Measurements from ENCODE around the gene CLSTN1.
A peak's percentile ranks its signal among the peaks of the same experiment; 100 is the strongest.

The CLSTN1 gene

GRCh38 chr1:9723068-9723805, 100.5 kb downstream of the CLSTN1 start:
- peaks cover 0 to 12% (median 10%) of the 10 kb centered on the region in 5 experiments for H3K9me3 ChIP-seq (ENCODE audit: control extremely low read depth in 1 of 5, control insufficient read depth in 4 of 5, insufficient read depth in 2 of 5, low read depth in 1 of 5, low read length in 4 of 5)
- peaks cover 0 to 16% (median 8%) of the 10 kb centered on the region in 4 experiments for H3K4me1 ChIP-seq (ENCODE audit: control extremely low read depth in 1 of 4, control insufficient read depth in 4 of 4, insufficient read depth in 4 of 4, low read length in 3 of 4)
- H3K4me3 ChIP-seq (ENCODE audit: control insufficient read depth in 1 of 7, extremely low read depth in 1 of 7, insufficient read depth in 4 of 7, low read depth in 2 of 7, low read length in 6 of 7): no peak overlapping the region
- CTCF ChIA-PET: interaction anchor here (1.2 to 5.8 kb wide), 5 partner anchors 21 to 108 kb away, joined by 3 to 52 read pairs (median 7); no protein-coding TSS in a partner anchor
- over 99% methylated on average over 13 of the region's 14 CpGs for WGBS (ENCODE audit: insufficient coverage)
- no peak for DNase-seq
- H3K36me3 ChIP-seq (ENCODE audit: control insufficient read depth in 4 of 4, insufficient read depth in 4 of 4, low read length in 3 of 4): peaks cover 15 to 86% (median 67%) of the 10 kb centered on the region in 4 experiments
- no peak overlapping the region for H3K27ac ChIP-seq (ENCODE audit: insufficient read depth in 1 of 2, low read depth in 1 of 2, low read length in 2 of 2, poor library complexity in 1 of 2, severe bottlenecking in 2 of 2)
- POLR2A ChIA-PET: no interaction called here
- no peaks in the 10 kb centered on the region for H3K27me3 ChIP-seq (replicated peaks in 2 of 5; ENCODE audit: control insufficient read depth in 4 of 5, insufficient read depth in 5 of 5, low read length in 4 of 5)

GRCh38 chr1:9722378-9722749, 101.4 kb downstream of the CLSTN1 start:
- WGBS (ENCODE audit: insufficient coverage): 91% methylated on average over 10 of the region's 10 CpGs
- ChIA-PET CTCF (interaction anchor here (1.1 to 5.8 kb wide), 8 partner anchors 8 to 190 kb away, joined by 3 to 52 read pairs (median 5); no protein-coding TSS in a partner anchor), POLR2A (no interaction called here)
- Histone ChIP-seq H3K4me1 (ENCODE audit: control extremely low read depth in 1 of 4, control insufficient read depth in 4 of 4, insufficient read depth in 4 of 4, low read length in 3 of 4) (peaks cover 3 to 24% (median 16%) of the 10 kb centered on the region in 4 experiments), H3K27ac (ENCODE audit: insufficient read depth in 1 of 2, low read depth in 1 of 2, low read length in 2 of 2, poor library complexity in 1 of 2, severe bottlenecking in 2 of 2) (no peak overlapping the region), H3K9me3 (ENCODE audit: control extremely low read depth in 1 of 5, control insufficient read depth in 4 of 5, insufficient read depth in 2 of 5, low read depth in 1 of 5, low read length in 4 of 5) (peaks cover 0 to 12% (median 10%) of the 10 kb centered on the region in 5 experiments), H3K4me3 (ENCODE audit: control insufficient read depth in 1 of 7, extremely low read depth in 1 of 7, insufficient read depth in 4 of 7, low read depth in 2 of 7, low read length in 6 of 7) (no peak overlapping the region), H3K36me3 (ENCODE audit: control insufficient read depth in 4 of 4, insufficient read depth in 4 of 4, low read length in 3 of 4) (peaks cover 15 to 77% (median 62%) of the 10 kb centered on the region in 4 experiments), H3K27me3 (replicated peaks in 2 of 5; ENCODE audit: control insufficient read depth in 4 of 5, insufficient read depth in 5 of 5, low read length in 4 of 5) (no peaks in the 10 kb centered on the region)
- DNase-seq: no peak

GRCh38 chr1:9721606-9722377, 102.0 kb downstream of the CLSTN1 start:
- DNase-seq: peak; percentile 46 to 73 (median 64)
- Histone ChIP-seq H3K36me3 (ENCODE audit: control insufficient read depth in 4 of 4, insufficient read depth in 4 of 4, low read length in 3 of 4) (peaks cover 15 to 72% (median 58%) of the 10 kb centered on the region in 4 experiments), H3K4me1 (ENCODE audit: control extremely low read depth in 1 of 4, control insufficient read depth in 4 of 4, insufficient read depth in 4 of 4, low read length in 3 of 4) (peaks cover 3 to 29% (median 22%) of the 10 kb centered on the region in 4 experiments), H3K9me3 (ENCODE audit: control extremely low read depth in 1 of 5, control insufficient read depth in 4 of 5, insufficient read depth in 2 of 5, low read depth in 1 of 5, low read length in 4 of 5) (peaks cover 0 to 12% (median 10%) of the 10 kb centered on the region in 5 experiments), H3K27ac (ENCODE audit: insufficient read depth in 1 of 2, low read depth in 1 of 2, low read length in 2 of 2, poor library complexity in 1 of 2, severe bottlenecking in 2 of 2) (no peak overlapping the region), H3K27me3 (replicated peaks in 2 of 5; ENCODE audit: control insufficient read depth in 4 of 5, insufficient read depth in 5 of 5, low read length in 4 of 5) (no peaks in the 10 kb centered on the region), H3K4me3 (ENCODE audit: control insufficient read depth in 1 of 7, extremely low read depth in 1 of 7, insufficient read depth in 4 of 7, low read depth in 2 of 7, low read length in 6 of 7) (no peak overlapping the region)
- 88% methylated on average over 27 of the region's 29 CpGs for WGBS (ENCODE audit: insufficient coverage)
- CTCF ChIA-PET: interaction anchor here (0.9 to 5.8 kb wide), 16 partner anchors 9 to 191 kb away, joined by 3 to 52 read pairs (median 4); no protein-coding TSS in a partner anchor
- POLR2A ChIA-PET: no interaction called here

GRCh38 chr1:9720785-9721605, 102.8 kb downstream of the CLSTN1 start:
- Histone ChIP-seq H3K9me3 (ENCODE audit: control extremely low read depth in 1 of 5, control insufficient read depth in 4 of 5, insufficient read depth in 2 of 5, low read depth in 1 of 5, low read length in 4 of 5) (peaks cover 0 to 12% (median 10%) of the 10 kb centered on the region in 5 experiments), H3K4me3 (ENCODE audit: control insufficient read depth in 1 of 7, extremely low read depth in 1 of 7, insufficient read depth in 4 of 7, low read depth in 2 of 7, low read length in 6 of 7) (no peak overlapping the region), H3K36me3 (ENCODE audit: control insufficient read depth in 4 of 4, insufficient read depth in 4 of 4, low read length in 3 of 4) (peaks cover 20 to 75% (median 59%) of the 10 kb centered on the region in 4 experiments), H3K27ac (ENCODE audit: insufficient read depth in 1 of 2, low read depth in 1 of 2, low read length in 2 of 2, poor library complexity in 1 of 2, severe bottlenecking in 2 of 2) (no peak overlapping the region), H3K27me3 (replicated peaks in 2 of 5; ENCODE audit: control insufficient read depth in 4 of 5, insufficient read depth in 5 of 5, low read length in 4 of 5) (no peaks in the 10 kb centered on the region), H3K4me1 (ENCODE audit: control extremely low read depth in 1 of 4, control insufficient read depth in 4 of 4, insufficient read depth in 4 of 4, low read length in 3 of 4) (peaks cover 3 to 37% (median 29%) of the 10 kb centered on the region in 4 experiments)
- POLR2A ChIA-PET: interaction anchor here (0.7 kb wide), 1 partner anchor 11 kb away, joined by 3 read pairs; no protein-coding TSS in a partner anchor
- DNase-seq: no peak
- WGBS (ENCODE audit: insufficient coverage): 97% methylated on average over 33 of the region's 34 CpGs
- CTCF ChIA-PET: interaction anchor here (0.9 to 5.8 kb wide), 17 partner anchors 10 to 192 kb away, joined by 3 to 52 read pairs (median 4); no protein-coding TSS in a partner anchor

- H3K4me3 ChIP-seq (ENCODE audit: control insufficient read depth in 1 of 7, extremely low read depth in 1 of 7, insufficient read depth in 4 of 7, low read depth in 2 of 7, low read length in 6 of 7): no peak overlapping the region
- peaks cover 3 to 43% (median 31%) of the 10 kb centered on the region in 4 experiments for H3K4me1 ChIP-seq (ENCODE audit: control extremely low read depth in 1 of 4, control insufficient read depth in 4 of 4, insufficient read depth in 4 of 4, low read length in 3 of 4)
- 96% methylated on average over 27 of the region's 36 CpGs for WGBS (ENCODE audit: insufficient coverage)
- H3K27ac ChIP-seq (ENCODE audit: insufficient read depth in 1 of 2, low read depth in 1 of 2, low read length in 2 of 2, poor library complexity in 1 of 2, severe bottlenecking in 2 of 2): peak overlapping the region in 1 of 2 experiments; percentile 91
- POLR2A ChIA-PET: interaction anchor here (0.7 kb wide), 1 partner anchor 10 kb away, joined by 3 read pairs; no protein-coding TSS in a partner anchor
- peaks cover 20 to 83% (median 63%) of the 10 kb centered on the region in 4 experiments for H3K36me3 ChIP-seq (ENCODE audit: control insufficient read depth in 4 of 4, insufficient read depth in 4 of 4, low read length in 3 of 4)
- no peaks in the 10 kb centered on the region for H3K27me3 ChIP-seq (replicated peaks in 2 of 5; ENCODE audit: control insufficient read depth in 4 of 5, insufficient read depth in 5 of 5, low read length in 4 of 5)
- H3K9me3 ChIP-seq (ENCODE audit: control extremely low read depth in 1 of 5, control insufficient read depth in 4 of 5, insufficient read depth in 2 of 5, low read depth in 1 of 5, low read length in 4 of 5): peaks cover 0 to 12% (median 10%) of the 10 kb centered on the region in 5 experiments
- no peak for DNase-seq
- CTCF ChIA-PET: interaction anchor here (1.0 to 5.8 kb wide), 12 partner anchors 9 to 148 kb away, joined by 3 to 52 read pairs (median 6); no protein-coding TSS in a partner anchor
Measured at GRCh38 chr1:9719978-9720722, 103.6 kb downstream of the CLSTN1 start.

Measured in common myeloid progenitor, CD34-positive (primary cell).